SK-N-SH (cell line): ENCODE data around the gene OVAAL. TPM values are rescaled to one million over a fixed set of nuclear protein-coding genes. Genes with fewer than 3 reads are reported as not detected.

Source experiments
- CTCF ChIA-PET: fragments of 300-600, 350-600 bp; formaldehyde crosslinking; extraction: SDS; loops from one replicate; lab custom pipeline; 2021; lab: Yijun Ruan, JAX
- POLR2A ChIA-PET: fragments of 350-600 bp; sonication (Branson Sonifier 250); formaldehyde crosslinking; extraction: SDS; loops from one replicate; lab custom pipeline; 2020; ENCODE audit warnings: antibody characterized with exemption, inconsistent platforms; lab: Yijun Ruan, JAX
- DNase-seq: peaks from one replicate; pipeline ENCODE4 v3.0.0; 2012
- H2AFZ ChIP-seq: fragments of 200-600 bp; sonication (generic); 2 replicates; pipeline ENCODE4 v1.8.1; 2016; ENCODE audit warnings: antibody characterized with exemption, mild to moderate bottlenecking, low read depth
- H3F3A ChIP-seq: fragments of 200-600 bp; sonication (generic); replicated peaks from 2 replicates; pipeline ENCODE3; 2016; ENCODE audit warnings: antibody characterized with exemption, mild to moderate bottlenecking; ENCODE audit not compliant: insufficient read depth
- H3K27ac ChIP-seq, 2 experiments: fragments of 200-500 bp in 1 of 2; fragments of 200-600 bp in 1 of 2; sonication (Bioruptor generic) in 1 of 2; sonication (generic), shearing (Covaris generic) in 1 of 2; 2 replicates each; pipeline versions ENCODE4 v1.5.1 to v1.6.1; 2014 to 2016; ENCODE audit warnings: low read depth in 2 of 2, inconsistent platforms in 1 of 2, low read length in 1 of 2, mild to moderate bottlenecking in 1 of 2, mixed read lengths in 1 of 2
- H3K27me3 ChIP-seq: fragments of 200-600 bp; sonication (generic), shearing (Covaris generic); 2 replicates; pipeline ENCODE4 v1.6.1; 2016; ENCODE audit warnings: mixed run types; ENCODE audit not compliant: insufficient read depth
- H3K36me3 ChIP-seq, 2 experiments: fragments of 200-500 bp in 1 of 2; fragments of 200-600 bp in 1 of 2; sonication (Bioruptor generic) in 1 of 2; sonication (generic) in 1 of 2; replicated peaks in 1 of 2; 2 replicates each; pipeline versions ENCODE3 to v1.5.1; 2014 to 2016; ENCODE audit warnings: low read length in 1 of 2, mild to moderate bottlenecking in 1 of 2; ENCODE audit not compliant: insufficient read depth in 2 of 2, control insufficient read depth in 1 of 2
- H3K4me1 ChIP-seq, 2 experiments: fragments of 200-500 bp in 1 of 2; fragments of 200-600 bp in 1 of 2; sonication (Bioruptor generic) in 1 of 2; sonication (generic), shearing (Covaris generic) in 1 of 2; 2 replicates each; pipeline versions ENCODE4 v1.5.1 to v1.6.1; 2014 to 2016; ENCODE audit warnings: low read depth in 1 of 2, low read length in 1 of 2, mixed run types in 1 of 2; ENCODE audit not compliant: insufficient read depth in 2 of 2, control insufficient read depth in 1 of 2
- H3K4me2 ChIP-seq: fragments of 200-600 bp; sonication (generic), shearing (Covaris generic); 2 replicates; pipeline ENCODE4 v1.6.1; 2017; ENCODE audit warnings: mixed run types
- H3K4me3 ChIP-seq, 2 experiments: fragments of 200-500 bp in 1 of 2; fragments of 200-600 bp in 1 of 2; sonication (Bioruptor generic) in 1 of 2; sonication (generic), shearing (Covaris generic) in 1 of 2; 2 replicates each; pipeline versions ENCODE4 v1.5.1 to v1.8.1; 2014 to 2016; ENCODE audit warnings: low read depth in 2 of 2, inconsistent platforms in 1 of 2, low read length in 1 of 2, mild to moderate bottlenecking in 1 of 2, mixed read lengths in 1 of 2, moderate library complexity in 1 of 2
- H3K79me2 ChIP-seq: fragments of 200-600 bp; sonication (generic); 2 replicates; pipeline ENCODE4 v1.8.1; 2017; ENCODE audit warnings: mild to moderate bottlenecking; ENCODE audit not compliant: insufficient read depth
- H3K9ac ChIP-seq: fragments of 200-600 bp; sonication (generic); 2 replicates; pipeline ENCODE4 v1.6.1; 2017; ENCODE audit warnings: mixed run types
- H3K9me2 ChIP-seq: fragments of 200-600 bp; sonication (generic); 2 replicates; pipeline ENCODE4 v1.6.1; 2017; ENCODE audit warnings: mixed run types
- H3K9me3 ChIP-seq: fragments of 200-600 bp; sonication (generic); 2 replicates; pipeline ENCODE4 v1.6.1; 2017; ENCODE audit warnings: mixed run types, mild to moderate bottlenecking, moderate library complexity
- H4K20me1 ChIP-seq: fragments of 200-600 bp; sonication (generic); 2 replicates; pipeline ENCODE4 v1.6.1; 2017; ENCODE audit warnings: mild to moderate bottlenecking, mixed run types; ENCODE audit not compliant: insufficient read depth
- CHD2 ChIP-seq: fragments of 150-350 bp; IDR thresholded peaks from 2 replicates; pipeline ENCODE4 v1.6.1; 2018; ENCODE audit warnings: low read length; ENCODE audit not compliant: partially characterized antibody
- ELF1 ChIP-seq: IDR thresholded peaks from 2 replicates; pipeline ENCODE4 v1.4.0; 2012
- FOSL2 ChIP-seq: IDR thresholded peaks from 2 replicates; pipeline ENCODE4 v1.4.0; 2012; ENCODE audit warnings: low read depth, mild to moderate bottlenecking, moderate library complexity, borderline replicate concordance
- FOXM1 ChIP-seq: IDR thresholded peaks from 2 replicates; pipeline ENCODE4 v1.4.0; 2012; ENCODE audit warnings: low read depth, mild to moderate bottlenecking
- GABPA ChIP-seq: IDR thresholded peaks from 2 replicates; pipeline ENCODE4 v1.4.0; 2012; ENCODE audit warnings: low read depth, mild to moderate bottlenecking
- MEF2A ChIP-seq: IDR thresholded peaks from 2 replicates; pipeline ENCODE4 v1.4.0; 2012; ENCODE audit warnings: low read depth, borderline replicate concordance
- MXI1 ChIP-seq: IDR thresholded peaks from 2 replicates; pipeline ENCODE4 v1.6.1; 2012; ENCODE audit warnings: mild to moderate bottlenecking, low read depth, low read length, improper control_type of control experiment
- NFIC ChIP-seq: IDR thresholded peaks from 2 replicates; pipeline ENCODE4 v1.4.0; 2012; ENCODE audit warnings: borderline replicate concordance
- NRF1 ChIP-seq: IDR thresholded peaks from 2 replicates; pipeline ENCODE4 v1.6.1; 2012; ENCODE audit warnings: low read depth, mild to moderate bottlenecking, low read length
- POLR2AphosphoS5 ChIP-seq: IDR thresholded peaks from 2 replicates; pipeline ENCODE4 v1.6.1; 2012; ENCODE audit warnings: low read depth, low read length
- RCOR1 ChIP-seq: fragments of 150-350 bp; IDR thresholded peaks from 2 replicates; pipeline ENCODE4 v1.6.1; 2017; ENCODE audit warnings: antibody characterized with exemption, low read length
- RFX5 ChIP-seq: IDR thresholded peaks from 2 replicates; pipeline ENCODE4 v1.6.1; 2012; ENCODE audit warnings: mild to moderate bottlenecking, improper control_type of control experiment, low read length
- SMC3 ChIP-seq: IDR thresholded peaks from 2 replicates; pipeline ENCODE4 v1.6.1; 2012; ENCODE audit warnings: low read depth, low read length, improper control_type of control experiment
- TAF1 ChIP-seq: IDR thresholded peaks from 2 replicates; pipeline ENCODE4 v1.6.1; 2012; ENCODE audit warnings: low read depth, mild to moderate bottlenecking, low read length, moderate library complexity, borderline replicate concordance
- TCF12 ChIP-seq: IDR thresholded peaks from 2 replicates; pipeline ENCODE4 v1.4.0; 2012
- TEAD4 ChIP-seq: IDR thresholded peaks from 2 replicates; pipeline ENCODE4 v1.4.0; 2012; ENCODE audit warnings: mild to moderate bottlenecking, borderline replicate concordance; ENCODE audit not compliant: insufficient read depth
- WGBS: methylation state at CpG from one replicate; pipeline ENCODE4 v1.1.6; 2017; ENCODE audit warnings: low lambda C conversion rate; 5-methylcytosine and 5-hydroxymethylcytosine counted together
- polyA plus RNA-seq, 3 experiments: library from polyadenylated mRNA; depleted of rRNA; stranded (reverse); fragments of >200 nt; gene quantifications; 2 replicates each; pipeline ENCODE4 v1.2.3, GENCODE V29; 2012
- TF ChIP-seq, protein P1 (sequence below): IDR thresholded peaks from 2 replicates; pipeline ENCODE4; 2012
- TF ChIP-seq, protein P2 (sequence below): IDR thresholded peaks from 2 replicates; pipeline ENCODE4 v1.4.0; 2012; ENCODE audit warnings: low read depth
- TF ChIP-seq, protein P3 (sequence below): fragments of 200-600 bp; sonication (generic); IDR thresholded peaks from 2 replicates; pipeline ENCODE4 v1.6.1; 2017; ENCODE audit warnings: antibody characterized with exemption, mild to moderate bottlenecking, moderate library complexity
- TF ChIP-seq, protein P4 (sequence below): fragments of 150-350 bp; IDR thresholded peaks from 2 replicates; pipeline ENCODE4 v1.6.1; 2017; ENCODE audit warnings: antibody characterized with exemption, low read length, low read depth, borderline replicate concordance

OVAAL gene
- polyA plus RNA-seq, 1 of the 3 experiments (the other 2 are of a cell fraction) = not detected

DNA sequence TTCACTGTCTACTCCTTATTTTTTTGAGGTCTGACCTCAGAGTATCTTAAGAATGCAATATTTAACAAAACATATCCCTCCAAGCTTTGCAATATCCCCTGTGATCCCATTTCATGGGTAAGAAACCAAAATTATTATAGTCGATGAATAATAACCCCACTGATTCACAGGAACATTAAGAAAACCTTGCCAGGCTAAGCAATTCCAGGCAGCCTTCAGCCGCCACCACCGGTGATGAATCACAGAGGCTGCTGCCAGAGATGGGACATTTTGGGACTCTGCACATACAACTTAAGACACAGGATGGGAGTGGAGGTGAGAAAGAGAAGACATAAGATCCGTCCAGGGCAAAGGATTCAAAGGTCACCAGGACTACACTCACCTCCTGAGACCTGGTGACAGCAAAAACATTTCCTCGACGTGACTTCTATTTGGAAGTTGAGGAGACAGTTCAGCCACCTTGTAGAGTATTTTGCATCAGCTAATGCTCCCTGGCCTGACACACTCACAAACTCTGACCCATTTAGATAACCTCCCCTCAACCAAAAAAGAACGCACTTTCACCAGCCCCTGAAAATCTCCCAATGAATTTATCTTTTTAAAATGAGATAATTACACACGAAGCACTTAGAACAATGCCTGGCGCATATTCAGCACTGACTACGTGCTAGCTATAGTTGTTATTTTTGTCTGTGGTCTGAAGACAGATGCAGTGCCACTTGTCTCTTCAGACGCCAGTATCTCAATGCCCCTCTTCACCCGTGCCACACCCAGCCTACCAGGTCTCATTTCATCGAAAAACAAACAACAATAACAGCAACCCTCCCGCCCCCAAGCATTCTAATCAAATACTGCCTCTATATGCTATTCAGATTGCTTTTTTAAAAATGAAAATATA lies 17.8 kb upstream of the OVAAL start:
- 84% methylated on average over 14 of the region's 14 CpGs for WGBS
- no peak overlapping the region for H2AFZ ChIP-seq
- CTCF ChIA-PET = interaction anchor here (0.7 to 2.3 kb wide), 4 partner anchors 9 to 322 kb away, joined by 3 to 11 read pairs (median 5); no protein-coding TSS in a partner anchor
- H3K9ac ChIP-seq = no peak overlapping the region
- H3K36me3 ChIP-seq = no peaks in the 10 kb centered on the region
- H3K4me3 ChIP-seq = no peak overlapping the region
- peak overlapping the region in 1 of 2 experiments; percentile 49; a peak in 2 of 4 replicates for H3K27ac ChIP-seq
- no peaks in the 10 kb centered on the region for H3K79me2 ChIP-seq
- TF ChIP-seq MEF2A = no peak
- TF ChIP-seq CHD2 = no peak
- TF ChIP-seq, protein P1, sequence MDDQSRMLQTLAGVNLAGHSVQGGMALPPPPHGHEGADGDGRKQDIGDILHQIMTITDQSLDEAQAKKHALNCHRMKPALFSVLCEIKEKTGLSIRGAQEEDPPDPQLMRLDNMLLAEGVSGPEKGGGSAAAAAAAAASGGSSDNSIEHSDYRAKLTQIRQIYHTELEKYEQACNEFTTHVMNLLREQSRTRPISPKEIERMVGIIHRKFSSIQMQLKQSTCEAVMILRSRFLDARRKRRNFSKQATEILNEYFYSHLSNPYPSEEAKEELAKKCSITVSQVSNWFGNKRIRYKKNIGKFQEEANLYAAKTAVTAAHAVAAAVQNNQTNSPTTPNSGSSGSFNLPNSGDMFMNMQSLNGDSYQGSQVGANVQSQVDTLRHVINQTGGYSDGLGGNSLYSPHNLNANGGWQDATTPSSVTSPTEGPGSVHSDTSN = peak; percentile 31; the same call in 1 of the 2 replicates
- no peak for TF ChIP-seq TEAD4
- TF ChIP-seq GABPA = no peak
- TF ChIP-seq RFX5 = no peak
- peak; percentile 43; the same call in 1 of the 2 replicates for TF ChIP-seq FOSL2
- peak; percentile 32; the same call in 1 of the 2 replicates for TF ChIP-seq NFIC
- TF ChIP-seq TCF12 = peak; percentile 48; the same call in 1 of the 2 replicates
- H4K20me1 ChIP-seq = no peaks in the 10 kb centered on the region
- peaks cover 0 to 3% of the 10 kb centered on the region in 2 experiments; a peak in 1 of 4 replicates for H3K4me1 ChIP-seq
- no peaks in the 10 kb centered on the region for H3F3A ChIP-seq
- POLR2A ChIA-PET = no interaction called here
- no peaks in the 10 kb centered on the region for H3K9me3 ChIP-seq
- H3K27me3 ChIP-seq = no peaks in the 10 kb centered on the region
- no peak for DNase-seq
- no peaks in the 10 kb centered on the region for H3K9me2 ChIP-seq
- H3K4me2 ChIP-seq = peak overlapping the region; percentile 27; the same call in 1 of the 2 replicates

DNA sequence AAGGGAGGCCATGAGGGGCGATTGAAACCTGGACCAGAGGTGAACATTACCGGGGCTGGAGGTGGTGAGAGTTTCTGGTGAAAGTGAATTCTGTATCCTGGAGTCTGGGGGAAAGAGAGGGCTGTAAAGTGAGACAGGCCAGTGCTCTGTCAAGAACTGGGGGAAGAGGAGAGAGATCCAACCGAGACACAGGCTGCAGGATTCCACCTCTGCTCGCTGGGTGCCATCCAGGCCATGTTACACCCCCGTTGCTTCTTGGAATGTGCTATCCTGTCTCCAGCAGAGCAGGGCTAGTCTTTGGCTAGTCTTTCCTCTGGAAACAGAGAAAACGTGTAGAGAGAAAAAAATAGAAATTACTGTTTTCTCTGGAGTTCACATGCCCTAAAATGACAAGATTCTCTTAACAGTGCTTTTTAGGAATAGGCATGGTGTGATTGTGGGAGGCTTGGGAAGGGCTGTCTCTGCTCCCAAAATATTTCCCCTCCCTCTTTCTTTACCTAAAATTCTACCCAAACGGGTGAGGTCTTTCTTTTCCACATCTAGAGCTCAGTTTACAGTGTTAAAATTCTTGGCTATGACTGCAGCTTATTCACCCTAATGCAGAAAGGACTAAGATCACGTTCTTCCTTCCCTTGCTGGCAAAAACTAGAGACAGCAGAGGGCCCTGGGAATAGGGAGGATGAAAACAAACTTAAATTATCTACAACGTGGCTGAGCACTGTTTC lies 16.5 kb upstream of the OVAAL start:
- Histone ChIP-seq H3K4me2 (0 out of 2 replicates have a peak overlapping the region, but pooled peaks have one; percentile 23), H4K20me1 (no peaks in the 10 kb centered on the region), H3K4me1 (no peaks in the 10 kb centered on the region), H3K9me3 (no peaks in the 10 kb centered on the region), H3K27ac (peak overlapping the region in 1 of 2 experiments; percentile 18; a peak in 1 of 4 replicates), H3K9ac (no peak overlapping the region), H2AFZ (peak overlapping the region; percentile 49; the same call in 1 of the 2 replicates), H3F3A (no peaks in the 10 kb centered on the region), H3K9me2 (no peaks in the 10 kb centered on the region), H3K79me2 (no peaks in the 10 kb centered on the region), H3K27me3 (no peaks in the 10 kb centered on the region), H3K36me3 (no peaks in the 10 kb centered on the region), H3K4me3 (no peak overlapping the region)
- ChIA-PET POLR2A (no interaction called here), CTCF (interaction anchor here (2.1 kb wide), 1 partner anchor 321 kb away, joined by 11 read pairs; no protein-coding TSS in a partner anchor)
- TF ChIP-seq, protein P2, sequence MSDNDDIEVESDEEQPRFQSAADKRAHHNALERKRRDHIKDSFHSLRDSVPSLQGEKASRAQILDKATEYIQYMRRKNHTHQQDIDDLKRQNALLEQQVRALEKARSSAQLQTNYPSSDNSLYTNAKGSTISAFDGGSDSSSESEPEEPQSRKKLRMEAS = no peak
- TF ChIP-seq ELF1 = no peak
- TF ChIP-seq, protein P3, sequence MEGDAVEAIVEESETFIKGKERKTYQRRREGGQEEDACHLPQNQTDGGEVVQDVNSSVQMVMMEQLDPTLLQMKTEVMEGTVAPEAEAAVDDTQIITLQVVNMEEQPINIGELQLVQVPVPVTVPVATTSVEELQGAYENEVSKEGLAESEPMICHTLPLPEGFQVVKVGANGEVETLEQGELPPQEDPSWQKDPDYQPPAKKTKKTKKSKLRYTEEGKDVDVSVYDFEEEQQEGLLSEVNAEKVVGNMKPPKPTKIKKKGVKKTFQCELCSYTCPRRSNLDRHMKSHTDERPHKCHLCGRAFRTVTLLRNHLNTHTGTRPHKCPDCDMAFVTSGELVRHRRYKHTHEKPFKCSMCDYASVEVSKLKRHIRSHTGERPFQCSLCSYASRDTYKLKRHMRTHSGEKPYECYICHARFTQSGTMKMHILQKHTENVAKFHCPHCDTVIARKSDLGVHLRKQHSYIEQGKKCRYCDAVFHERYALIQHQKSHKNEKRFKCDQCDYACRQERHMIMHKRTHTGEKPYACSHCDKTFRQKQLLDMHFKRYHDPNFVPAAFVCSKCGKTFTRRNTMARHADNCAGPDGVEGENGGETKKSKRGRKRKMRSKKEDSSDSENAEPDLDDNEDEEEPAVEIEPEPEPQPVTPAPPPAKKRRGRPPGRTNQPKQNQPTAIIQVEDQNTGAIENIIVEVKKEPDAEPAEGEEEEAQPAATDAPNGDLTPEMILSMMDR = no peak
- TF ChIP-seq NFIC = no peak
- TF ChIP-seq RCOR1 = no peak
- no peak for TF ChIP-seq NRF1
- TF ChIP-seq RFX5 = no peak
- no peak for TF ChIP-seq FOXM1
- TF ChIP-seq, protein P4, sequence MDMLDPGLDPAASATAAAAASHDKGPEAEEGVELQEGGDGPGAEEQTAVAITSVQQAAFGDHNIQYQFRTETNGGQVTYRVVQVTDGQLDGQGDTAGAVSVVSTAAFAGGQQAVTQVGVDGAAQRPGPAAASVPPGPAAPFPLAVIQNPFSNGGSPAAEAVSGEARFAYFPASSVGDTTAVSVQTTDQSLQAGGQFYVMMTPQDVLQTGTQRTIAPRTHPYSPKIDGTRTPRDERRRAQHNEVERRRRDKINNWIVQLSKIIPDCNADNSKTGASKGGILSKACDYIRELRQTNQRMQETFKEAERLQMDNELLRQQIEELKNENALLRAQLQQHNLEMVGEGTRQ = no peak
- TF ChIP-seq TAF1 = no peak
- TF ChIP-seq SMC3 = no peak
- no peak for TF ChIP-seq MXI1
- no peak for TF ChIP-seq POLR2AphosphoS5
- DNase-seq = no peak
- WGBS = 77% methylated on average over 9 of the region's 9 CpGs
